Measurements from ENCODE around the gene TRIM10.

- TF ChIP-seq CTCF (IDR thresholded peaks at IDR 0.05 in 2 of 3, conservative IDR thresholded peaks at IDR 0.05 in 1 of 3; ENCODE audit: control insufficient read depth in 2 of 3, extremely low read depth in 1 of 3, insufficient read depth in 1 of 3, low read depth in 3 of 3, low read length in 3 of 3): no peak
- no peak for TF ChIP-seq POLR2A (IDR thresholded peaks at IDR 0.05; ENCODE audit: low read depth, low read length)
- no peak for TF ChIP-seq RCOR1 (conservative IDR thresholded peaks at IDR 0.05; ENCODE audit: low read depth, low read length)
- TF ChIP-seq ZNF274 (IDR thresholded peaks at IDR 0.05; ENCODE audit: insufficient read depth, insufficient read length): no peak
- TF ChIP-seq EZH2 (IDR thresholded peaks at IDR 0.05; ENCODE audit: borderline replicate concordance, control insufficient read depth, low read depth, low read length): no peak
- TF ChIP-seq YY1 (IDR thresholded peaks at IDR 0.05; ENCODE audit: low read depth, low read length): no peak
Measured at GRCh38 chr6:30202366-30202765, 41.4 kb upstream of the TRIM10 start.
